ENCODE results near the gene ZC3HAV1. TPM values are rescaled to one million over a fixed set of nuclear protein-coding genes. Genes with fewer than 3 reads are reported as not detected.
"Not testable (repeated sequence)": the region's sequence is repeated elsewhere in the genome, so short reads cannot be mapped to it uniquely, and the experiment has no call there.

Gene ZC3HAV1
- total RNA-seq, 1 donor from 2014 or later, result 43.6 TPM

- no peaks in the 10 kb centered on the region for H3K27me3 ChIP-seq (ENCODE audit: low read depth)
- DNase-seq (no peak), ATAC-seq (no peak)
- peaks cover 74% of the 10 kb centered on the region for H3K4me1 ChIP-seq
- H3K4me3 ChIP-seq, result peak overlapping the region; percentile 97
- peak overlapping the region; percentile 2 for H3K27ac ChIP-seq
- TF ChIP-seq CTCF (IDR thresholded peaks at IDR 0.05), result no peak
- H3K36me3 ChIP-seq, result no peaks in the 10 kb centered on the region
- intact Hi-C loops (cut with DNase I), result no loop called here
- H3K9me3 ChIP-seq, result no peaks in the 10 kb centered on the region
Measured at GRCh38 chr7:139103057-139103815, 6.3 kb downstream of the ZC3HAV1 start.

GRCh38 chr7:139101637-139102158 is 7.8 kb downstream of the ZC3HAV1 start:
- ATAC-seq; H3K27me3 ChIP-seq (ENCODE audit: low read depth); intact Hi-C loops (cut with DNase I); DNase-seq; H3K9me3 ChIP-seq; H3K4me3 ChIP-seq: not testable (repeated sequence)
- H3K27ac ChIP-seq, result peak overlapping the region; percentile 51
- H3K36me3 ChIP-seq, result peaks cover 14% of the 10 kb centered on the region
- H3K4me1 ChIP-seq, result peaks cover 66% of the 10 kb centered on the region

GRCh38 chr7:139099172-139099947 is 10.2 kb downstream of the ZC3HAV1 start:
- intact Hi-C loops (cut with DNase I), result no loop called here
- TF ChIP-seq CTCF (IDR thresholded peaks at IDR 0.05), result no peak
- no peaks in the 10 kb centered on the region for H3K27me3 ChIP-seq (ENCODE audit: low read depth)
- DNase-seq (no peak), ATAC-seq (no peak)
- H3K4me3 ChIP-seq, result no peak overlapping the region
- H3K9me3 ChIP-seq, result no peaks in the 10 kb centered on the region
- peaks cover 22% of the 10 kb centered on the region for H3K36me3 ChIP-seq
- H3K4me1 ChIP-seq, result peaks cover 62% of the 10 kb centered on the region
- no peak overlapping the region for H3K27ac ChIP-seq

GRCh38 chr7:139095194-139095659 is 14.3 kb downstream of the ZC3HAV1 start:
- TF ChIP-seq CTCF (IDR thresholded peaks at IDR 0.05), result no peak
- no peak for DNase-seq
- peaks cover 73% of the 10 kb centered on the region for H3K4me1 ChIP-seq
- H3K36me3 ChIP-seq, result peaks cover 22% of the 10 kb centered on the region
- no peaks in the 10 kb centered on the region for H3K9me3 ChIP-seq
- H3K4me3 ChIP-seq, result peak overlapping the region; percentile 26
- peak; percentile 78 to 88 for ATAC-seq
- intact Hi-C loops (cut with DNase I), result no loop called here
- H3K27ac ChIP-seq, result peak overlapping the region; percentile 15
- no peaks in the 10 kb centered on the region for H3K27me3 ChIP-seq (ENCODE audit: low read depth)

GRCh38 chr7:139094596-139094995 is 14.9 kb downstream of the ZC3HAV1 start:
- ATAC-seq (peak; percentile 20 to 41), DNase-seq (no peak)
- peak overlapping the region; percentile 26 for H3K4me3 ChIP-seq
- H3K27me3 ChIP-seq (ENCODE audit: low read depth), result no peaks in the 10 kb centered on the region
- intact Hi-C loops (cut with DNase I), result no loop called here
- no peaks in the 10 kb centered on the region for H3K9me3 ChIP-seq
- peak overlapping the region; percentile 15 for H3K27ac ChIP-seq
- no peak for TF ChIP-seq CTCF (IDR thresholded peaks at IDR 0.05)
- peaks cover 23% of the 10 kb centered on the region for H3K36me3 ChIP-seq
- peaks cover 67% of the 10 kb centered on the region for H3K4me1 ChIP-seq
